A549 (cell line): ENCODE results near the gene SPATA2L. TPM values are rescaled to one million over a fixed set of nuclear protein-coding genes. Genes with fewer than 3 reads are reported as not detected.

ENCODE experiments used
- polyA plus RNA-seq, 4 experiments: library from polyadenylated mRNA; depleted of rRNA in 3 of 4; stranded (reverse); fragments of >200 nt; fragmentation: RNase III in 1 of 4; extraction: RNeasy Plus Mini Kit Qiagen cat#74134 plus additional on column Dnase treatment in 1 of 4; gene quantifications; 2 replicates in 3 of 4; 3 replicates in 1 of 4; pipeline ENCODE4 v1.2.3, GENCODE V29; 2011 to 2017

SPATA2L gene
- polyA plus RNA-seq, 2 of the 4 experiments (the other 2 are of a cell fraction) = 3.5 to 5.2 TPM

Other genes starting within 250 kb of the SPATA2L start
- gene ANKRD11, start 211.1 kb downstream of the SPATA2L start, polyA plus RNA-seq (2011; rRNA removed) = 54.9 and 57.4 TPM in 2 replicates
- 50.4 to 56.7 TPM (median 53.6 TPM) in 3 replicates for gene ANKRD11, start 211.1 kb downstream of the SPATA2L start, polyA plus RNA-seq (2017; fragmentation: RNase III; extraction: RNeasy Plus Mini Kit Qiagen cat#74134 plus additional on column Dnase treatment)
- 53.2 and 54.4 TPM in 2 replicates for gene SPG7, start 193.3 kb downstream of the SPATA2L start, polyA plus RNA-seq (2011; rRNA removed)
- gene SPG7, start 193.3 kb downstream of the SPATA2L start, polyA plus RNA-seq (2017; fragmentation: RNase III; extraction: RNeasy Plus Mini Kit Qiagen cat#74134 plus additional on column Dnase treatment) = 73.2 to 80.6 TPM (median 79.6 TPM) in 3 replicates
- 2,291 and 2,911 TPM in 2 replicates for gene RPL13, start 141.0 kb downstream of the SPATA2L start, polyA plus RNA-seq (2011; rRNA removed)
- 2,979 to 3,246 TPM (median 3,044 TPM) in 3 replicates for gene RPL13, start 141.0 kb downstream of the SPATA2L start, polyA plus RNA-seq (2017; fragmentation: RNase III; extraction: RNeasy Plus Mini Kit Qiagen cat#74134 plus additional on column Dnase treatment)
- 22.8 and 25.8 TPM in 2 replicates for gene CPNE7, start 125.9 kb downstream of the SPATA2L start, polyA plus RNA-seq (2011; rRNA removed)
- gene CPNE7, start 125.9 kb downstream of the SPATA2L start, polyA plus RNA-seq (2017; fragmentation: RNase III; extraction: RNeasy Plus Mini Kit Qiagen cat#74134 plus additional on column Dnase treatment) = 42.8 to 55.2 TPM (median 45.2 TPM) in 3 replicates
- gene DPEP1, start 88.1 kb downstream of the SPATA2L start, polyA plus RNA-seq (2011; rRNA removed) = 1.5 and 2.6 TPM in 2 replicates
- gene DPEP1, start 88.1 kb downstream of the SPATA2L start, polyA plus RNA-seq (2017; fragmentation: RNase III; extraction: RNeasy Plus Mini Kit Qiagen cat#74134 plus additional on column Dnase treatment) = 0.97 to 1.3 TPM (median 1.1 TPM) in 3 replicates
- gene CHMP1A, start 44.0 kb downstream of the SPATA2L start, polyA plus RNA-seq (2011; rRNA removed) = 36.4 and 40.1 TPM in 2 replicates
- 91.7 to 99.0 TPM (median 95.4 TPM) in 3 replicates for gene CHMP1A, start 44.0 kb downstream of the SPATA2L start, polyA plus RNA-seq (2017; fragmentation: RNase III; extraction: RNeasy Plus Mini Kit Qiagen cat#74134 plus additional on column Dnase treatment)
- gene SPATA33, start 43.9 kb downstream of the SPATA2L start, polyA plus RNA-seq (2011; rRNA removed) = 5.5 and 6.1 TPM in 2 replicates
- gene SPATA33, start 43.9 kb downstream of the SPATA2L start, polyA plus RNA-seq (2017; fragmentation: RNase III; extraction: RNeasy Plus Mini Kit Qiagen cat#74134 plus additional on column Dnase treatment) = 11.5 to 12.6 TPM (median 12.1 TPM) in 3 replicates
- gene CDK10, start 15.0 kb downstream of the SPATA2L start, polyA plus RNA-seq (2011; rRNA removed) = 35.9 and 40.2 TPM in 2 replicates
- 52.9 to 99.8 TPM (median 55.3 TPM) in 3 replicates for gene CDK10, start 15.0 kb downstream of the SPATA2L start, polyA plus RNA-seq (2017; fragmentation: RNase III; extraction: RNeasy Plus Mini Kit Qiagen cat#74134 plus additional on column Dnase treatment)
- 2.1 and 2.7 TPM in 2 replicates for gene VPS9D1, start 19.2 kb upstream of the SPATA2L start, polyA plus RNA-seq (2011; rRNA removed)
- 3.0 to 5.8 TPM (median 5.4 TPM) in 3 replicates for gene VPS9D1, start 19.2 kb upstream of the SPATA2L start, polyA plus RNA-seq (2017; fragmentation: RNase III; extraction: RNeasy Plus Mini Kit Qiagen cat#74134 plus additional on column Dnase treatment)
- gene ZNF276, start 19.8 kb upstream of the SPATA2L start, polyA plus RNA-seq (2011; rRNA removed) = 6.5 and 7.5 TPM in 2 replicates
- gene ZNF276, start 19.8 kb upstream of the SPATA2L start, polyA plus RNA-seq (2017; fragmentation: RNase III; extraction: RNeasy Plus Mini Kit Qiagen cat#74134 plus additional on column Dnase treatment) = 14.0 to 15.4 TPM (median 15.1 TPM) in 3 replicates
- gene FANCA, start 114.9 kb upstream of the SPATA2L start, polyA plus RNA-seq (2011; rRNA removed) = 36.8 and 37.5 TPM in 2 replicates
- gene FANCA, start 114.9 kb upstream of the SPATA2L start, polyA plus RNA-seq (2017; fragmentation: RNase III; extraction: RNeasy Plus Mini Kit Qiagen cat#74134 plus additional on column Dnase treatment) = 38.4 to 42.0 TPM (median 39.3 TPM) in 3 replicates
- 6.0 and 7.7 TPM in 2 replicates for gene SPIRE2, start 126.8 kb upstream of the SPATA2L start, polyA plus RNA-seq (2011; rRNA removed)
- gene SPIRE2, start 126.8 kb upstream of the SPATA2L start, polyA plus RNA-seq (2017; fragmentation: RNase III; extraction: RNeasy Plus Mini Kit Qiagen cat#74134 plus additional on column Dnase treatment) = 8.2 to 9.9 TPM (median 9.7 TPM) in 3 replicates
- gene TCF25, start 171.9 kb upstream of the SPATA2L start, polyA plus RNA-seq (2011; rRNA removed) = 80.4 and 125 TPM in 2 replicates
- gene TCF25, start 171.9 kb upstream of the SPATA2L start, polyA plus RNA-seq (2017; fragmentation: RNase III; extraction: RNeasy Plus Mini Kit Qiagen cat#74134 plus additional on column Dnase treatment) = 116 to 125 TPM (median 122 TPM) in 3 replicates
- 7.4 and 8.0 TPM in 2 replicates for gene MC1R, start 217.2 kb upstream of the SPATA2L start, polyA plus RNA-seq (2011; rRNA removed)
- 6.1 to 9.2 TPM (median 8.0 TPM) in 3 replicates for gene MC1R, start 217.2 kb upstream of the SPATA2L start, polyA plus RNA-seq (2017; fragmentation: RNase III; extraction: RNeasy Plus Mini Kit Qiagen cat#74134 plus additional on column Dnase treatment)
- 48.8 and 48.9 TPM in 2 replicates for gene TUBB3, start 221.6 kb upstream of the SPATA2L start, polyA plus RNA-seq (2011; rRNA removed)
- gene TUBB3, start 221.6 kb upstream of the SPATA2L start, polyA plus RNA-seq (2017; fragmentation: RNase III; extraction: RNeasy Plus Mini Kit Qiagen cat#74134 plus additional on column Dnase treatment) = 152 to 180 TPM (median 163 TPM) in 3 replicates
- gene DEF8, start 247.1 kb upstream of the SPATA2L start, polyA plus RNA-seq (2011; rRNA removed) = 63.6 and 69.4 TPM in 2 replicates
- 83.0 to 88.7 TPM (median 86.5 TPM) in 3 replicates for gene DEF8, start 247.1 kb upstream of the SPATA2L start, polyA plus RNA-seq (2017; fragmentation: RNase III; extraction: RNeasy Plus Mini Kit Qiagen cat#74134 plus additional on column Dnase treatment)